Vagina (tissue), 2 donors: ENCODE results near the gene KIF2A. TPM values are rescaled to one million over a fixed set of nuclear protein-coding genes. Genes with fewer than 3 reads are reported as not detected.

Experiments
- DNase-seq, 2 donors: peaks; one replicate each; pipeline ENCODE4 v3.0.0-alpha.2; 2017; ENCODE audit errors: extremely low spot score in 2 of 2
- H3K27ac ChIP-seq: fragments of 200-600 bp; sonication (generic); one replicate; pipeline ENCODE4 v1.5.1; 2019
- H3K27me3 ChIP-seq: fragments of 200-600 bp; sonication (generic); one replicate; pipeline ENCODE4 v1.5.1; 2019
- H3K36me3 ChIP-seq, 2 donors: fragments of 200-600 bp; sonication (generic); one replicate each; pipeline ENCODE4 v1.5.1; 2017 to 2019
- H3K4me1 ChIP-seq: fragments of 200-600 bp; sonication (generic); one replicate; pipeline ENCODE4 v1.5.1; 2019
- H3K4me3 ChIP-seq, 2 donors: fragments of 200-600 bp; sonication (generic); 1 replicate in 1 of 2; 2 replicates in 1 of 2; pipeline ENCODE4 v1.5.1; 2016 to 2019
- H3K9me3 ChIP-seq: fragments of 200-600 bp; sonication (generic); one replicate; pipeline ENCODE4 v1.5.1; 2019
- CTCF ChIP-seq, 3 experiments: fragments of 450-650 bp in 2 of 3; fragments of 200-600 bp in 1 of 3; sonication (generic) in 1 of 3; IDR thresholded peaks; one replicate each; pipeline ENCODE4 v1.5.1; 2017 to 2019; ENCODE audit warnings: antibody characterized with exemption in 3 of 3, mild to moderate bottlenecking in 2 of 3, moderate library complexity in 2 of 3
- POLR2A ChIP-seq, 2 donors: fragments of 450-650 bp; IDR thresholded peaks; one replicate each; pipeline ENCODE4 v1.6.1; 2017; ENCODE audit warnings: antibody characterized with exemption in 2 of 2, mild to moderate bottlenecking in 2 of 2, moderate library complexity in 2 of 2
- POLR2AphosphoS5 ChIP-seq, 2 donors: sonication (generic); formaldehyde crosslinking; IDR thresholded peaks; one replicate each; pipeline ENCODE4 v1.9.0; 2017; ENCODE audit warnings: antibody characterized with exemption in 2 of 2, mild to moderate bottlenecking in 2 of 2, low read depth in 1 of 2; ENCODE audit not compliant: insufficient read depth in 1 of 2
- intact Hi-C: fragments of 100-400 bp; cut with DNase I; formaldehyde crosslinking; loops from one replicate; pipeline ENCODE4 v1.15.1; 2023
- total RNA-seq: library from RNA; depleted of rRNA; stranded (reverse); fragments of >200 nt; gene quantifications from one replicate; pipeline ENCODE4 v1.2.3, GENCODE V29; 2016

The KIF2A gene
- total RNA-seq, 1 donor from 2014 or later: 30.2 TPM

GRCh38 chr5:62331921-62332320, 25.9 kb downstream of the KIF2A start:
- Histone ChIP-seq H3K4me3 (no peak overlapping the region), H3K9me3 (no peaks in the 10 kb centered on the region), H3K36me3 (no peaks in the 10 kb centered on the region), H3K27ac (no peak overlapping the region), H3K27me3 (no peaks in the 10 kb centered on the region), H3K4me1 (peaks cover 16% of the 10 kb centered on the region)
- TF ChIP-seq POLR2A (IDR thresholded peaks at IDR 0.05) (no peak), CTCF (IDR thresholded peaks at IDR 0.05) (no peak), POLR2AphosphoS5 (IDR thresholded peaks at IDR 0.05; ENCODE audit: insufficient read depth in 1 of 2, low read depth in 1 of 2) (no peak)
- no peak for DNase-seq
- intact Hi-C loops: no loop called here

- intact Hi-C loops: no loop called here
- Histone ChIP-seq H3K4me3 (no peak overlapping the region), H3K9me3 (no peaks in the 10 kb centered on the region), H3K4me1 (peaks cover 16% of the 10 kb centered on the region), H3K27ac (no peak overlapping the region), H3K36me3 (no peaks in the 10 kb centered on the region), H3K27me3 (no peaks in the 10 kb centered on the region)
- no peak for DNase-seq
- no peak for TF ChIP-seq POLR2AphosphoS5 (IDR thresholded peaks at IDR 0.05; ENCODE audit: insufficient read depth in 1 of 2, low read depth in 1 of 2)
- no peak for TF ChIP-seq CTCF (IDR thresholded peaks at IDR 0.05)
- TF ChIP-seq POLR2A (IDR thresholded peaks at IDR 0.05): no peak
Observed at GRCh38 chr5:62333250-62333794, 27.3 kb downstream of the KIF2A start.

GRCh38 chr5:62334082-62334481, 28.1 kb downstream of the KIF2A start:
- no peaks in the 10 kb centered on the region for H3K27me3 ChIP-seq
- H3K36me3 ChIP-seq: no peaks in the 10 kb centered on the region
- no peak overlapping the region for H3K4me3 ChIP-seq
- TF ChIP-seq POLR2A (IDR thresholded peaks at IDR 0.05): no peak
- no peak for TF ChIP-seq CTCF (IDR thresholded peaks at IDR 0.05)
- no peak for TF ChIP-seq POLR2AphosphoS5 (IDR thresholded peaks at IDR 0.05; ENCODE audit: insufficient read depth in 1 of 2, low read depth in 1 of 2)
- intact Hi-C loops: no loop called here
- no peak overlapping the region for H3K27ac ChIP-seq
- no peak for DNase-seq
- peaks cover 16% of the 10 kb centered on the region for H3K4me1 ChIP-seq
- H3K9me3 ChIP-seq: no peaks in the 10 kb centered on the region

GRCh38 chr5:62340392-62340791, 34.4 kb downstream of the KIF2A start:
- no peaks in the 10 kb centered on the region for H3K36me3 ChIP-seq
- no peaks in the 10 kb centered on the region for H3K27me3 ChIP-seq
- intact Hi-C loops: no loop called here

More at GRCh38 chr5:62340392-62340791, 34.4 kb downstream of the KIF2A start:
- H3K4me1 ChIP-seq: no peaks in the 10 kb centered on the region
- H3K27ac ChIP-seq: no peak overlapping the region
- DNase-seq: no peak
- no peaks in the 10 kb centered on the region for H3K9me3 ChIP-seq
- no peak overlapping the region for H3K4me3 ChIP-seq
- TF ChIP-seq CTCF (IDR thresholded peaks at IDR 0.05) (peak in 1 of 3 experiments; percentile 8), POLR2AphosphoS5 (IDR thresholded peaks at IDR 0.05; ENCODE audit: insufficient read depth in 1 of 2, low read depth in 1 of 2) (no peak)
